ENCODE measurements around the gene CRHBP.
"Not testable (repeated sequence)": the region's sequence is repeated elsewhere in the genome, so short reads cannot be mapped to it uniquely, and the experiment has no call there.

The CRHBP gene, protein sequence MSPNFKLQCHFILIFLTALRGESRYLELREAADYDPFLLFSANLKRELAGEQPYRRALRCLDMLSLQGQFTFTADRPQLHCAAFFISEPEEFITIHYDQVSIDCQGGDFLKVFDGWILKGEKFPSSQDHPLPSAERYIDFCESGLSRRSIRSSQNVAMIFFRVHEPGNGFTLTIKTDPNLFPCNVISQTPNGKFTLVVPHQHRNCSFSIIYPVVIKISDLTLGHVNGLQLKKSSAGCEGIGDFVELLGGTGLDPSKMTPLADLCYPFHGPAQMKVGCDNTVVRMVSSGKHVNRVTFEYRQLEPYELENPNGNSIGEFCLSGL

DNA sequence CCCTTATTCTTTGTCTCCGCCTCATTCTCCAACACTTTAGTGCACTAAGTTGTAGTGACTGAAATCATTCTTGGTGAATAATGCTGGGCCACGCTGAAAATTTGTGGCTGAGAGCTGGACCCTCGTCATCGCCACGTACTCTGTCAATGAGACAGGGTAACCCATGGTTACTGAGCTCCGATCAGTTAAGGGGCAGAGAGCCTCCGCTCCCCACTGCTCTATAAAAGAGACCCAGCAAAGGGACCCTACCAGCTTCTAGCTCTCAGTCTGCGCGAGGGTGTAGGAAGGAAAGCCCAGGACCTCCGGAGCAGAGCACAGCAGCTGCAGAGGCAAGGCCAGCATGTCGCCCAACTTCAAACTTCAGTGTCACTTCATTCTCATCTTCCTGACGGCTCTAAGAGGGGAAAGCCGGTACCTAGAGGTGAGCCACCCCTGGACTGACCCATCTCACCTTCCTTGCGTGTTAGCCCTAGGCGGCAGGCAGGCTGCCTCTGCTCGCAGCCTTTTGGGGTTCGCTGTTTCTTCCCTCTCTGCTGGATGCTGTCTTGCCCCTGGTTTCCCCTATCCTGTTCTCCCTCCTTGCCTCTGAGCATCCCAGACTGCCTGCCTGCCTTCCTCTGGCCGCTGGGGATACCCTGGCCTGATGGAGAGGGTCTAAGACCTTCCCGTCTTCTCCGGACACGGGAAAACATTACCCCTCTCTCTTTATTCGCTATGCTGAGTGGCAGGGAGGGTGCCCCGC lies at the start of gene CRHBP:
TSS of gene CRHBP (plus strand) at position 251 of the 742 bp plus-strand sequence. CDS start at position 341, 90 bp downstream.
- DNase-seq = no peak

DNA sequence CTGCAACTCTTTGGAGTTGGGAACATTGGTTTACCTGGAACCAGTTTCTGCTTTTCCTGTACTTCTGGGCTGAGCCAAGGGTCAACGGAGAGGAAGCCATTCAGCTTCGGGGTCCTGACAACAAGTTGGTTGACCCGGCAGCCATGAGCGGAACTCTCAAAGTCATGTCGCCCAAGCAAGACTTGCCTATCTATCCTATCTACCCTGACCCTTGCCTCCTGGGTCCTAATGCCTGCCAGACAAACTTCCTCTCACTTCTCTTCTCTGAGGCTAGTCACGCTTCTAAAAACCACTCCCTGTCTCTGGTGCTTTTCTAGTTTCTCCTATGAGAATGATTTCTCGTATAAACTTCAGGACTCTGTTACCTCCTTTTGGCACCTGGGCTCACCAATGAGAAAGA lies 44.7 kb upstream of the CRHBP start:
- DNase-seq = no peak

DNA sequence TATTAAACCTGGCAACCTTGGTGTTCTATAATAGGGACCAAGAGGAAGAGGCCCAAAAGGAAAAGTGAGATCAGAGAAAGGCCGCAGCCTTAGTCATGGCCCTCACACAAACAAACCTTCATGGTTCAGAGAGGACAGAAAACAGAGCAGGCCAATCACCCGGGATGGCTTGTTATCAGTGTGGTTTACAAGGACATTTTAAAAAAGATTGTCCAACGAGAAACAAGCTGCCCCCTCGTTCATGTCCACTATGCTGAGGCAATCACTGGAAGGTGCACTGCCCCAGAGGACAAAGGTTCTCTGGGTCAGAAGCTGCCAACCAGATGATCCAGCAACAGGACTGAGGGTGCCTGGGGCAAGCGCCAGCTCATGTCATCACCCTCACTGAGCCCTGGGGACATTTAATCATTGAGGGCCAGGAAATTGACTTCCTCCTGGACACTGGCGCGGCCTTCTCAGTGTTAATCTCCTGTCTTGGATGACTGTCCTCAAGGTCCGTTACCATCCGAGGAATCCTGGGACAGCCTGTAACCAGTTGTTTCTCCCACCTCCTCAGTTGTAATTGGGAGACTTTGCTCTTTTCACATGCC lies 42.4 kb upstream of the CRHBP start:
- not testable (repeated sequence) for DNase-seq

DNA sequence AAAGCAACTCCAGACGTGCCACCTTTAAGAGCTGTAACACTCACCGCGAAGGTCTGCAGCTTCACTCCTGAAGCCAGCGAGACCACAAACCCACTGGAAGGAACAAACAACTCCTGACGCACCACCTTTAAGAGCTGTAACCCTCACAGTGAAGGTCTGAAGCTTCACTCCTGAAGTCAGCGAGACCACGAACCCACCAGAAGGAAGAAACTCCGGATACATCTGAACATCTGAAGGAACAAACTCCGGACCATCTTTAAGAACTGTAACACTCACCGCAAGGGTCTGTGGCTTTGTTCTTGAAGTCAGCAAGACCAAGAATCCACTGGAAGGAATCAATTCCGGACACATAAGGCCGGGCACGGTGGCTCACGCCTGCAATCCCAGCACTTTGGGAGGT lies 38.2 kb upstream of the CRHBP start:
- not testable (repeated sequence) for DNase-seq

DNA sequence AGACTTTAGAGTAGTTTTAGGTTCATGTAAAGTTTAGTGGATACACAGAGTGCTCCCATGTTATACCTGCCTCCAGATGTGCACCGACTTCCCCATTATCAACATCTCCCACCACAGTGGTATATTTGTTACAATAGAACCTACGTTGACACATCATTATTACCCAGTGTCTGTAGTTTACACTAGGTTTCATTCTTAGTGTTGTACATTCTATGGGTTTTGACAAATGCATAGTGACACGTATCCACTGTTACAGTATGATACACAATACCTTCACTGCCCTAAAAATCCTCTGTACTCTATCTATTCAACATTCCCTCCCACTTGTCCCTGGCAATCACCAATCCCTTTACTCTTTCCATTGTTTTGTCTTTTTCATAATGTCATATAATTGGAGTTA lies 34.3 kb upstream of the CRHBP start:
- DNase-seq = no peak

DNA sequence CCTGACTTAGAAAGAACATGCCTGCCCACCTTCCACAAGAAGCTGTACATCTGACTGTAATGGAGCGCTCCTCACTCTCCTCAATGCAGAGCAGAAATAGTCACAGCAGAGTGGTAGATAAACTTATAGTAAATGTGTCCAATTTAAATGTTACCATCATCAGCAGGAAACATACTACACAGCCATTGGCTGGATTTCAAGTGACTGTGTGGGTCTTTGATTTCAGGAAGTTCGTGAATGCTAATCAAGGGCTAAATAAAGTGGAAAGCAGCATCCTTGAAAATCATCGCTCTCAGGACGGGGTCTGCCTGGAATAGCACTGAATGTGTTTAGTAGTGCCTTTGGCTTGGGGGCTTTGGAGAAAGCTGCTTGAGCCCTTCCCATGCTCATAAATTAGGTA lies 32.4 kb upstream of the CRHBP start:
- DNase-seq = no peak

DNA sequence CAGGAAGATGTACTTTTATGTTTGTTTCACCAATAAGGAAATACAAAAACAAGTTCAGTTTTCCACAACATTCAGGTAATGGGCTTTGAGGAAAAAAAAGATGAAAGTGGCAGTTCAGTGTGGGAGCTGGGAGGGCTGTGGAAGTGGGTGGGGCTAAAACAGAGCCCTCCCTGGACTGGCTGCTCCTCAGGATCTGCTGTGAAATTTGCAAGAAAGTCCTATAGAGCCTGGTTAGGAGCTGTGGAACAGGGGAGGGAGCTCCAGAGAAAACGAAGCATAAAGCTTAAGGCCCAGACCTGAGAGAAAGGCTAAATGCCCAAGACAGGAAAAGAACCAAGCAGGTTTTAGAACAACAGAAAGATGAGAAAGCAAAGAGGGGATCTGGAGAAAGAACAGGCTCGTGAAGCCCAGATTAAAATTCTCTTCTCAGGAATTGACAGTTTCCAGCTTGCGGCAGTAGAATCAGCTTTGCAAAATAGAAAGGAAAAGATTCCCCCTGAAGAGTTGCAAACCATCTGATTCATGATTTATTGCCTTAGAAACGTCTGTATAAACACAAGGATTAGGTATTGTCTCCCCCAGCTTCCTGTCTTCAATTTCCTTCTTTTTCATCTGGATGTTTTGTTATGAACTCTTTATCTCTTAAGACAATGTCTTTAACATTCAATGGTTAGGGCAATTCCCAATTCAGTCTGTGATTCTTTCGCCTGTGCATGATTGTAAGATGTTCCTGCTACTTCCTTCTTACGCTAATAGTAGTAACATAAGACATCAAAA lies 26.3 kb upstream of the CRHBP start:
- DNase-seq = no peak

DNA sequence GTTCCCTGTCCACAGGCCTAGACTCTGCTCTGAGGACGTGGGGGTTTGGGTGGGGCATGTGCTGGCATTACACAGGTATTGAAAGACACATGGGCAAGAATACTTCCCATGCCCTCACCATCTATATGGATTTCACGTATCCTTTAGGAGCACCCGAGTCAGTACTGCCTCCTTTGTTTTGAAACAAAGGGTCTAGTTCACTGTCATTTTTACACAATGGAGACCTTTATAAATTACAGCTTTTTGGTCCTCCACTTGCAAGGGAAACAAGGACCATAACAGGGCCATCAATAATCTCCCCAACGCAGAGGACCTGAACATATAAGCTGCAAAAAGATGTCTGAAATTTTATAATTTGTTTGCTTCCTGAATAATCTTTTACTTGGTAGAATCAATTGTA lies 24.9 kb upstream of the CRHBP start:
- DNase-seq = no peak

DNA sequence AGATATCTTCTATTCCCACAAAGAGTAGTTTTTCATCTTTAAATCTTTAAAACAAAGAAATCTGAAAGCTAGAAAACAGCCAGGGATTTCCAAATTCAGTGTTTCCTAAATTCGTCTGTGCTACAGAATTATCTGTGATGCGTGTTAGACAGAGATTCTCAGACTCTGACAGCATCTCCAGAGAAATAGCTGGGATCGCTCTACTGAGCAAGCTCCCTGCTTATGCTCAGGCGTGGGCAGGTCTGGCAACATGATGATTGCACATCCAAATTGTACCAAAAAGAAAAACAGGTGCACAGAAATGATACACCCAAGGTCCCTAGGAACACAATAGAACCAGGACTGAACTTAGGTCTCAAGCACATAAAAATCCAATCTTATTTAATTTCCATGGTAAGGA lies 22.8 kb upstream of the CRHBP start:
- DNase-seq = no peak

DNA sequence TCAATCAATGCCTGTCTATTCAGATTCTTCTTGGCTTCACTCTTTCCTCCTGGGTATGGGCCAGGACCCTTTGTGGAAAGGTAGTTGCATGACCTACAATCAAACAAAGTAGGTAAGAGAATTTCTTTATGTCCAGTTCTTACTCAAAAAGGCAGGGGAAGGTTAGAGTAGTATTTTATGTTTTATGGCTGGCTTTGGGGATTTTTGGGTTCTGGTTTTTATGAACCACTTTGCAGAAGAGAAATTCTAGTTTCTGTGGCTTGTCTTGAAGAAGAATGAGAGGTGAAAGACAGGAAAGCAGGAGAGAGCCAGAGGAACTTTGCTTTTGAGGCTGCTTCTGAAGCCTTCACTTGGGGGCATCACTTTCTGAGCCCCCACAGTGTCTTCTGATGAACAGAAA lies 14.7 kb upstream of the CRHBP start:
- DNase-seq = no peak

DNA sequence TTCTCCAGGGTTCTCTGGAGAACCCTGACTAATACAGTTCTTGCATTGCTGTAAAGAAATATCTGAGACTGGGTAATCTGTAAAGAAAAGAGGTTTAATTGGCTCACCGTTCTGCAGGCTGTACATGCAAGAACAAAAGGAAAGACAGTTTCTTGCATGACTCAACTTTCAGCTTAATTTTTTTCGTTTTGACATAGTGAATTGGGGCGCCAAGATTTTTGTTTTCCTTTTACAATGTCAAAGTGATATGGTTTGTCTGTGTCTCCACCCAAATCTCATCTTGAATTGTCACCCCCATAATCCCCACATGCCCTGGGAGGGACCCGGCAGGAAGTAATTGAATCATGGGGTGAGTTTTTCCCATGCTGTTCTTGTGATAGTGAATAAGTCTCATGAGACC lies 11.8 kb upstream of the CRHBP start:
- DNase-seq = no peak

DNA sequence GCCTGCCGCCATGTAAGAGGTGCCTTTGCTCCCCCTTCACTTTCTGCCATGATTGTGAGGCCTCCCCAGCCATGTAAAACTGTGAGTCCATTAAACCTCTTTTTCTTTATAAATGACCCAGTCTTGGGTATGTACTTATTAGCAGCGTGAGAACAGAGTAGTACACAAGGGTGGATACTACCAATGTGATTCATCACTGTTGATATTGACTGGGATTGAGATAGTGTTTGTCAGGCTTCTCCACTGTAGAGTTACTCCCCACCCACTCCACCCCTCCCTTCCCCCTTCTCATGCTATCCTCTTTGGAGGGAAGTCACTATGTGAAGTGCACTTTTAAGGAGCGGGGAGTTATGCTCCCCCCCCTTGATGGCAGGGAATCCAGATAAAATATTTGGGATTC lies 11.4 kb upstream of the CRHBP start:
- DNase-seq = no peak

DNA sequence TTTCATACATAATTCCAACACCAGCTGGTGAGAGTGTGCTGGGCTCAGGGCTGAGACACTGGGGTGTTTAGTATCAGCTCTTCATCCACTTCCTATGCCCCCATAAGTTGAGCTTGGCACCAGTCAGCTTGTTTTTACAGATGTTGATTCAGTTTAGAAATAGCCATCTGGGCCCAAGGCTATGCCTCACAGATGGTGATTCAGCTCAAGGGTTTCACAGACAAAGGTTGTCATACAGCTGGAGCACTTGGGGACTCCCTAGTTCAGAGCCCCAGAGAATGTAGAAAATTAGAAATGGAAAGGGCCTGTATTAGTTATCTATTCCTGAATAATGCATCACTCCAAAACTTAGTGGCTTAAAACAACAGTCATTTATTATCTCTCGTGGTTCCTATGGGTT lies 10.3 kb upstream of the CRHBP start:
- no peak for DNase-seq

DNA sequence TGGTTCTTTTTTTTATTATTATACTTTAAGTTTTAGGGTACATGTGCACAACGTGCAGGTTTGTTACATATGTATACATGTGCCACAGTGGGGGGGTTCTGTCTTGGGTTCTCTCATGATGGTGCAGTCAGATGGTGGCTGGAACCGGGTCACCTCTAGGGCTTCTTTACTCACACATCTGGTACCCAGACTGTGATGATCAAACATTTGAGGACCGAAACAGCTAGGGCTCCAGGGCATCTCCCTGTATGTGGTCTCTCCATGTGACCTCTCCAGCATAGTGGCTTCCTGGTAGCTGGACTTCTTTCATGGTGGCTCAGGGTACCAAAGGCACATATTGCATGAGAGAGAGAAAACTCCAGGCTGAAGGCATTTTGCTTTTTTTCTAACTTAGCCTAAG lies 9.8 kb upstream of the CRHBP start:
- no peak for DNase-seq

DNA sequence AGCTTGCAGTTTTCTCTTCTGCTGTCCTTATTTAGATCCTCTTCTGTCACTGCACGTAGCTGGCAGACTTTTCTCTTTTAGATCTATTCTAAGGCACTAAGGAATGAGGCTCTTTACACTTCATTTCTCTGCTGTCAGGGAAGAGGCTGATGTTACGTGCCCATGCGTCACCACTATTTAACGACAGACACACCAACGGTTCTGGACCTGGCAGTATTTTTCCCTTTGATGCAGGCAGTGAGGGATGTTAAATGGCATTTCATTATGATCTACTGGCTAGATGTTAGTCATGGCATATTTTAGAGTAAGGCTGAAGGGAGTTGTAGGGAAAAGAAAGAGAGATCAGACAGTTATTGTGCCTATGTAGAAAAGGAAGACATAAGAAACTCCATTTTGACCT lies 8.2 kb upstream of the CRHBP start:
- DNase-seq = no peak

DNA sequence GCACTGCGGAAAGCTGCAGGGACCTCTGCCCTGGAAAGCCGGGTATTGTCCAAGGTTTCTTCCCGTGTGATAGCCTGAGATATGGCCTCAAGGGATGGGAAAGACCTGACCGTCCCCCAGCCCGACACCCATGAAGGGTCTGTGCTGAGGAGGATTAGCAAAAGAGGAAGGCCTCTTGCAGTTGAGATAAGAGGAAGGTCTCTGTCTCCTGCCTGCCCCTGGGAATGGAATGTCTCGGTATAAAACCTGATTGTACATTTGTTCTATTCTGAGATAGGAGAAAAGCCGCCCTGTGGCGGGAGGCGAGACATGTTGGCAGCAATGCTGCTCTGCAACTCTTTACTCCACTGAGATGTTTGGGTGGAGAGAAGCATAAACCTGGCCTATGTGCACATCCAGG lies 7.6 kb upstream of the CRHBP start:
- not testable (repeated sequence) for DNase-seq

DNA sequence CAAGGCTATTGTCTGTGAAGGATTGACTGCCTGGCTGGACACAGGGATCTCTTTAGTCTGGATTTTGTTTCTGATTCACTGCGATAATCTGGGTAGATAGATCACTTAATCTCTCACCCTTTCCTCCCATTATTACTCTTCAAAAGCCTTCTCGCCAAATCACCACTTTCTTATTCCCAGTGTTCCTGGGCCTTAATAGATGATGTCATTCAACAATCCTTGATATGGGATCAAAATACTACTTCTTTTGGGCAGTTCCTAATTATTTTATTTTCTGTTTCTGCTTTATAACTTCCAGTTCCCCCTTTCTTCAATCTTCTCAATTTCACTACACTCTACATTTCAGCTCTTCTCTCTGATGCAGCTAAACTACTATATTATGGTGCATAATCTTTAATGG lies 6.8 kb upstream of the CRHBP start:
- no peak for DNase-seq

DNA sequence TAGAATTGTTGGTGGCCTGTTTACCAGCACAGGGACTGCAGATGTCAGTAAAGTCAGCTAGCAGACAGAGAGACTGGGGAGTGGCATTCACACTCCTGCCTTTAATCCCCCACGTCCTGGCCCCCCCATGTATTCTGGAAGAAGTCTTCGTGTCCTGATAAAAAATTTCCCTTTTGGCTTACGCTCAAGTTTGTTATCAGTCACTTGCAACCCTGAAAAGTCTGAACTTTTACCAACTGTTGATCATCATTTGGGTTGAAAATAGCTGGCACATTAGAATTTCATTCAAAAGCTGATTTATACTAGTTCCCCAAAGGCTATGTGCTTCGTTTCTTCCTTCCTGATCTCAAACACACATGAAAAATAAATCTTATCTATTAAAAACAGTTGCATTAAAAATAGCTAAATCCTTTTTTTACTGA lies 5.8 kb upstream of the CRHBP start:
- no peak for DNase-seq

DNA sequence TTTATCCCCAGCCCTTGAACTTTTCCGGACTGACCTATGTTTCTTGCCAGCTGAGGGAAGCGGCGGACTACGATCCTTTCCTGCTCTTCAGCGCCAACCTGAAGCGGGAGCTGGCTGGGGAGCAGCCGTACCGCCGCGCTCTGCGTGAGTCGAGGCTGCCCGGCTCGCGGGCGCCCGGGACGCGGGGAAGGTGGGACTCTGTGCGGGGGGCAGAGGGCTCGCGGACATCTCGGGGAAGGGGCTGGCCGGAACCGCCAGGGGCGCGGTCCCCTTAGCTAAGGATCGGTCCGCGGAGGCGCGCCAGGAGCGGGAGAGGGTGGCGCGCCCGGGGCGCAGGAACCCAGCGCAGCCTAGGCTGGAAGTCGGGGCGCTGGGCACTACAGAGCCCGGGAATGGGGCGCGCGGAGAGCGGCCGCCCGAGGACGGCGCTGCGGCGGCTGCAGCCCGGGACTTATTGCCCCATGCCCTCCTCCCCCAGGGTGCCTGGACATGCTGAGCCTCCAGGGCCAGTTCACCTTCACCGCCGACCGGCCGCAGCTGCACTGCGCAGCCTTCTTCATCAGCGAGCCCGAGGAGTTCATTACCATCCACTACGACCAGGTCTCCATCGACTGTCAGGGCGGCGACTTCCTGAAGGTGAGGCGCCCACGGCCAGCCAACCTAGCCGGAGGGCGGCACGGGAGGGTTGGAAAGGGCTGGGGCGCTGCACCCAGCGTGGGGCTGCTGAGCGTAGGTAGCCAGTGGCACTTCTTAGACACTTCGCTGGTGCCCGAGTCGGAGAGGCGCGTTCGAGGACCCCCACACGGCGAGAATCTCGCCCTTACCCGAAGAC lies 922 bp downstream of the CRHBP start:
- DNase-seq = no peak

DNA sequence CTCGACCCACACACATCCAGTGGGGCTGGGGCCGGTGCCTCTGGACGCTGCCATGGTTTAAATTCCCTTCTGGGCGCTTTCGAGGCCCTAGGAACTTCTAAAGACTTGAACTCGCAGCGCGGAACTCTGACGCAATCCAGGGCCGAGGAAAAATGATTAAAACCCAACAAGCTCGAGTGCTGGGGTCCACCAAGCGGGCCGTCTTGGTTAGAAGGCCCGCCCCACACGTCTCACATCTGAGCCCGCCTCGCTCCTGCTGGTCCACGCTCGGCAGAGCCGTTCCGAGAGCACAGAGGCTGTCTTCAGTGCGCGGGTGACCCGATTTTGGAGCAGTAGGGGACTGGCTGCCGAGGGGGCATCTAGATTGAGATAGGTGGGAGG lies 1.5 kb downstream of the CRHBP start:
- no peak for DNase-seq

DNA sequence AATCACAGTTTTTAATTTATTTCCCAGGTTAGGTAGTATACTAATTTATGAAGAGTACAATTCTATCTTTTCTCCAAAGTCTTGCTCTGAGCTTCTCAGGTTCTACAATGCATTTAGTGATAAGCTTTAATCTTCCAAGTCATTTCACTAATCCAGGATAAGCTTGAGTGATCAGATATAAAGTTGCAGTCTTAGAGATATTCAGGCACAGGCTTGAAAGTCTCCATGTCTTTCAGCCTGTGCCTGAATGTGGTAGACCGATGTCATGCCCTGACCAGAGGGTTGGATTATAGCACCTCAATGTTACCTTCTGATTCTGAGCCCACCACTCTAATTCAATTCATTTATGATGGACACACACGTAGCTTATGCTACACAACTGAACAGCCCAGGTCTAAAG lies 3.2 kb downstream of the CRHBP start:
- no peak for DNase-seq

DNA sequence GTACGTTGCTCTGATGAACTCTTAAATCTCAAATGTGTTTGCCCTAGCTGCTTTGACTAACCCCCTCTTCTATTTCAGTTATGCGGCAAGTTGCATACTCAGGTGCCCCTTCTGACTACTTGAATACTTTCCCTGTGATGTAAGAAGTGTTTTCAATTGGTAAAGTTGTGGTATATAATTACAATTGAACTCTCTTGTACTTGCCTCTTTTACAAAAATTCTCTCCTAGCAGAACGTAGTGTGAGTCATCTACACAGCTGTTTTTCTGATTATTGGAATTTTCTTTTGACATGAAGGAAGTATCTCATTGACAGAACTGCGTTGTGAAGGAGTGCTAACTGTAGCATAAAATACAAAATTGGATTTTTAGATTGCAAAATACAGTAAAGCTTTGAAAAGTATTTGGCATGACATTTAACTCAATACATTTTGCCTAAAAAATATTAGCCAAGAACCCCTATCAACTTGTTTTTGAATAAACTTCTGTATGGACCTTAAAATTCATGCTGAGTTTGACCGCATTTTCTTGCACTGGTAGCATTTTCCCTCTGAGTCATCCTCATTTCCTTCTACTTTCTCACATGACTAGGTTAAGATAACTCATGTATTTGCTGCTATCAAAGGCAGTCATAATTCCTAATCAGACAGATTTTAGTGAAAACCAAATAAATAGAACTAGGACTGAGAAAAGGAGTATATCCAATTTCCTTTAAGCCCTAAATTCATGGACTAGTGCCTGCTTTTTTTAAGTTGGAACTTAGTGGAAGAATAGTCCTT lies 6.3 kb downstream of the CRHBP start:
- DNase-seq = no peak
